COLO668 (cell line): ENCODE measurements around the gene DMRTA2.

ENCODE experiments used
- DNase-seq: peaks from one replicate; lab custom pipeline; 2025; ENCODE audit not compliant: unreplicated experiment; lab: John Stamatoyannopoulos, UW

The DMRTA2 gene

GRCh38 chr1:50424045-50424883, 1.0 kb upstream of the DMRTA2 start:
- peak; percentile 68 for DNase-seq

GRCh38 chr1:50423670-50424000, 392 bp upstream of the DMRTA2 start:
- DNase-seq, result peak; percentile 91

GRCh38 chr1:50422675-50422945, 633 bp downstream of the DMRTA2 start:
- DNase-seq, result peak; percentile 78

GRCh38 chr1:50421768-50422674, 1.2 kb downstream of the DMRTA2 start:
- no peak for DNase-seq

GRCh38 chr1:50421366-50421748, 1.9 kb downstream of the DMRTA2 start:
- DNase-seq, result no peak

GRCh38 chr1:50420689-50421365, 2.4 kb downstream of the DMRTA2 start:
- DNase-seq, result no peak

- DNase-seq, result no peak
Observed at GRCh38 chr1:50419907-50420677, 3.2 kb downstream of the DMRTA2 start.

- DNase-seq, result peak; percentile 56
Observed at GRCh38 chr1:50419192-50419906, 3.9 kb downstream of the DMRTA2 start.

- DNase-seq, result peak; percentile 56
Observed at GRCh38 chr1:50418600-50419109, 4.6 kb downstream of the DMRTA2 start.

- DNase-seq, result no peak
Observed at GRCh38 chr1:50417946-50418599, 5.2 kb downstream of the DMRTA2 start.

- no peak for DNase-seq
Observed at GRCh38 chr1:50417507-50417906, 5.7 kb downstream of the DMRTA2 start.

GRCh38 chr1:50416553-50417453, 6.4 kb downstream of the DMRTA2 start:
- no peak for DNase-seq

GRCh38 chr1:50416150-50416527, 7.1 kb downstream of the DMRTA2 start:
- DNase-seq, result no peak

- no peak for DNase-seq
Observed at GRCh38 chr1:50415235-50416149, 7.8 kb downstream of the DMRTA2 start.

- no peak for DNase-seq
Observed at GRCh38 chr1:50414853-50415234, 8.4 kb downstream of the DMRTA2 start.

- DNase-seq, result no peak
Observed at GRCh38 chr1:50412813-50413476, 10.3 kb downstream of the DMRTA2 start.

GRCh38 chr1:50405814-50406213, 17.4 kb downstream of the DMRTA2 start:
- DNase-seq, result no peak
